ENCODE measurements around the gene SLC25A28. TPM values are rescaled to one million over a fixed set of nuclear protein-coding genes. Genes with fewer than 3 reads are reported as not detected.

SLC25A28 gene
- total RNA-seq, 1 experiment from 2014 or later, result 42.8 TPM

DNA sequence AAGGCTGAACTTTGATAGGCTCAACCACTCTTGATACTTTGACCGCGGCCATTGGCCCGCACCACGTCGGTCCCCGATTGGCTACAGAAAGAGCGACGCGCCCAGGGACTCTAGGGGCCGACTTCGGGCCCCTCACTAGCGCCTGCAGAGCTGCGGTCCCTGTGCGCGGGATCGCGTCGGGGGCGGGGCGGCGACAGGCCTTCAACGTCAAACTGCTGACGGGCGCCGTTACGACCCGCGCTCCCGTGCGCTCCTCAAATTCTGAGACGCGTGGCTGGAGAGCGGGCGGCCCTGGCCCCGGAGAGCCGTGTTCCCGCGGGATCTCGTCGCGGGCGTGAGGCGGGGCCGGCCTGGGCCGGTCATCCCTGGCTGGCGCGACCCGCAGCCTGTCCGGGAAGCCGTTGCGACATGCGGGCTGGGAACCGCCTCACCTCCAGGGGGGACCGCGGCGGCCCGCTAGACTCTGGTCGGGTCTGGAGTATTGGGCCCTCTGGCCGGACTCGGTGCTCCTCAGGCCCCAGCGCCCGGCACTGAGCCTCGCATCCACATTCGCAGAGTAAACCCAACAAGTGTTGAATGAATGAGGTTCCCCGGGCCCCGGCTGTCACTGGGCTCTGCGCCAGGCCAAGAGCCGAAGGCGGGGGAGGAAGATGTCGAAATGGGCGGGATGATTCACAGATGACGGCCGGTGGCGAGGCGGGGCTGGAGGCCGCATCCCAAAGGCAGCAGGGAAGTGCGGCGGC, 643 bp upstream of the SLC25A28 start:
- CTCF ChIA-PET, result interaction anchor here (0.6 kb wide), 2 partner anchors 61 to 91 kb away, joined by 3 to 4 read pairs; no protein-coding TSS in a partner anchor

More for the DNA sequence above, 643 bp upstream of the SLC25A28 start:
- Histone ChIP-seq H3K4me1 (ENCODE audit: control insufficient read depth, insufficient read depth, low read length) (peaks cover 26% of the 10 kb centered on the region), H3K9me3 (ENCODE audit: control insufficient read depth, insufficient read depth, low read depth, low read length) (no peaks in the 10 kb centered on the region), H3K27ac (ENCODE audit: low read length) (peak overlapping the region; percentile 94), H3K4me3 (ENCODE audit: low read depth in 2 of 2, low read length in 2 of 2) (peak overlapping the region; percentile 57 to 68), H3K36me3 (ENCODE audit: control insufficient read depth, insufficient read depth, low read length) (peaks cover 8% of the 10 kb centered on the region; the same call in 1 of the 2 replicates), H3K27me3 (ENCODE audit: control insufficient read depth, insufficient read depth, low read length) (no peaks in the 10 kb centered on the region)
- no TSS peak for BruUV-seq (replicated peaks)
- TF ChIP-seq SIN3A (IDR thresholded peaks at IDR 0.05; ENCODE audit: borderline replicate concordance, insufficient read depth, low read depth, low read length) (peak; percentile 51; the same call in 1 of the 2 replicates), REST (IDR thresholded peaks at IDR 0.05; ENCODE audit: insufficient read depth in 1 of 2, low read depth in 2 of 2, low read length in 1 of 2) (peak in 1 of 2 experiments; percentile 22; a peak in 2 of 4 replicates), CTCF (IDR thresholded peaks at IDR 0.05) (no peak), POLR2AphosphoS5 (IDR thresholded peaks at IDR 0.05; ENCODE audit: low read depth, low read length) (peak; percentile 82), TCF7L2 (IDR thresholded peaks at IDR 0.05; ENCODE audit: low read depth, low read length) (no peak; the same call in none of the 2 replicates)
- in situ Hi-C loops (cut with HindIII; ENCODE audit: low pct_unique_long_range_greater_than_20kb, low sequenced_read_pairs) (no loop called here), intact Hi-C loops (cut with micrococcal nuclease; ENCODE audit: unreplicated experiment) (no loop called here)
- DNase-seq (ENCODE audit: low read depth, low spot score) (peak; percentile 74), ATAC-seq (peak; percentile 95)
- POLR2A ChIA-PET, result interaction anchor here (0.6 to 1.5 kb wide), 2 partner anchors 189 to 346 kb away, joined by 3 to 4 read pairs; no protein-coding TSS in a partner anchor

All from Panc1 (cell line).